ENCODE data around the gene PCSK9. TPM values are rescaled to one million over a fixed set of nuclear protein-coding genes. Genes with fewer than 3 reads are reported as not detected.
A peak's percentile ranks its signal among the peaks of the same experiment; 100 is the strongest.

Gene PCSK9
- 0.19 TPM in 2 replicates for polyA plus RNA-seq (2013)

- Histone ChIP-seq H3K4ac (ENCODE audit: low read depth, low read length) (no peak within 1 kb of the TSS), H3K4me2 (ENCODE audit: low read length) (peak within 1 kb of the TSS; percentile 66), H3K23ac (ENCODE audit: low read length) (no peak within 1 kb of the TSS), H3K9me3 (ENCODE audit: insufficient read depth, low read depth, low read length) (peaks cover 4% of the 10 kb centered on the region), H2BK120ac (ENCODE audit: insufficient read depth, low read length, poor library complexity) (no peak within 1 kb of the TSS), H4K8ac (ENCODE audit: low read depth, low read length) (no peak within 1 kb of the TSS), H3K27me3 (ENCODE audit: insufficient read depth, low read length) (peaks cover 40% of the 10 kb centered on the region), H3K14ac (ENCODE audit: low read length) (no peak within 1 kb of the TSS), H2AFZ (ENCODE audit: insufficient read depth, low read length, poor library complexity) (no peak within 1 kb of the TSS), H2BK5ac (ENCODE audit: low read depth, low read length, poor library complexity) (no peak within 1 kb of the TSS), H3K18ac (ENCODE audit: low read length) (no peak within 1 kb of the TSS), H3K79me1 (ENCODE audit: low read length) (no peaks in the 10 kb centered on the region), H3K36me3 (ENCODE audit: control insufficient read depth in 1 of 2, insufficient read depth in 2 of 2, low read length in 2 of 2) (no peaks in the 10 kb centered on the region), H3K9ac (ENCODE audit: low read length) (no peak within 1 kb of the TSS), H3K27ac (ENCODE audit: low read depth, low read length) (no peak within 1 kb of the TSS), H2AK5ac (ENCODE audit: low read length) (no peak within 1 kb of the TSS), H4K91ac (ENCODE audit: low read depth, low read length) (no peak within 1 kb of the TSS), H4K12ac (ENCODE audit: low read depth, low read length) (no peak within 1 kb of the TSS), H3K79me2 (ENCODE audit: control insufficient read depth, insufficient read depth, low read length, poor library complexity) (no peaks in the 10 kb centered on the region), H2BK12ac (ENCODE audit: low read length) (no peak within 1 kb of the TSS), H3K4me1 (ENCODE audit: control insufficient read depth in 1 of 2, insufficient read depth in 2 of 2, low read length in 2 of 2) (peaks cover 7 to 9% of the 10 kb centered on the region in 2 experiments), H3K4me3 (ENCODE audit: low read depth, low read length) (peak within 1 kb of the TSS; percentile 62)
- no peak for DNase-seq
- no CpG with 5 or more reads among the region's 67 CpGs for WGBS (ENCODE audit: extremely low coverage, insufficient coverage, insufficient read length)
Observed at GRCh38 chr1:55039342-55040082, at the start of gene PCSK9. Gene PCSK9 (plus strand): TSS chr1:55039548. CDS start chr1:55039838, 290 bp downstream.

GRCh38 chr1:54989968-54990810, 49.2 kb upstream of the PCSK9 start:
- H3K79me2 ChIP-seq (ENCODE audit: control insufficient read depth, insufficient read depth, low read length, poor library complexity) = no peaks in the 10 kb centered on the region
- no peak overlapping the region for H3K18ac ChIP-seq (ENCODE audit: low read length)
- DNase-seq = no peak
- H3K36me3 ChIP-seq (ENCODE audit: control insufficient read depth in 1 of 2, insufficient read depth in 2 of 2, low read length in 2 of 2) = no peaks in the 10 kb centered on the region
- H3K79me1 ChIP-seq (ENCODE audit: low read length) = no peaks in the 10 kb centered on the region
- H4K91ac ChIP-seq (ENCODE audit: low read depth, low read length) = peak overlapping the region; percentile 18
- no CpG with 5 or more reads among the region's 13 CpGs for WGBS (ENCODE audit: extremely low coverage, insufficient coverage, insufficient read length)
- H2BK12ac ChIP-seq (ENCODE audit: low read length) = no peak overlapping the region
- H4K8ac ChIP-seq (ENCODE audit: low read depth, low read length) = no peak overlapping the region
- H3K14ac ChIP-seq (ENCODE audit: low read length) = no peak overlapping the region
- H3K4me1 ChIP-seq (ENCODE audit: control insufficient read depth in 1 of 2, insufficient read depth in 2 of 2, low read length in 2 of 2) = peaks cover 6 to 9% of the 10 kb centered on the region in 2 experiments
- H3K4me2 ChIP-seq (ENCODE audit: low read length) = no peak overlapping the region
- H3K27me3 ChIP-seq (ENCODE audit: insufficient read depth, low read length) = no peaks in the 10 kb centered on the region
- no peak overlapping the region for H3K23ac ChIP-seq (ENCODE audit: low read length)
- no peak overlapping the region for H2AFZ ChIP-seq (ENCODE audit: insufficient read depth, low read length, poor library complexity)
- no peak overlapping the region for H4K12ac ChIP-seq (ENCODE audit: low read depth, low read length)
- H3K4ac ChIP-seq (ENCODE audit: low read depth, low read length) = no peak overlapping the region
- H2BK5ac ChIP-seq (ENCODE audit: low read depth, low read length, poor library complexity) = no peak overlapping the region
- no peak overlapping the region for H3K27ac ChIP-seq (ENCODE audit: low read depth, low read length)
- H3K9me3 ChIP-seq (ENCODE audit: insufficient read depth, low read depth, low read length) = no peaks in the 10 kb centered on the region
- H2AK5ac ChIP-seq (ENCODE audit: low read length) = no peak overlapping the region
- no peak overlapping the region for H3K4me3 ChIP-seq (ENCODE audit: low read depth, low read length)
- no peak overlapping the region for H3K9ac ChIP-seq (ENCODE audit: low read length)
- H2BK120ac ChIP-seq (ENCODE audit: insufficient read depth, low read length, poor library complexity) = no peak overlapping the region

- no CpG with 5 or more reads among the region's 4 CpGs for WGBS (ENCODE audit: extremely low coverage, insufficient coverage, insufficient read length)
- Histone ChIP-seq H2AK5ac (ENCODE audit: low read length) (no peak overlapping the region), H3K27ac (ENCODE audit: low read depth, low read length) (no peak overlapping the region), H2BK5ac (ENCODE audit: low read depth, low read length, poor library complexity) (no peak overlapping the region), H3K9me3 (ENCODE audit: insufficient read depth, low read depth, low read length) (no peaks in the 10 kb centered on the region), H3K4ac (ENCODE audit: low read depth, low read length) (no peak overlapping the region), H3K79me1 (ENCODE audit: low read length) (no peaks in the 10 kb centered on the region), H3K14ac (ENCODE audit: low read length) (no peak overlapping the region), H2BK120ac (ENCODE audit: insufficient read depth, low read length, poor library complexity) (no peak overlapping the region), H3K4me1 (ENCODE audit: control insufficient read depth in 1 of 2, insufficient read depth in 2 of 2, low read length in 2 of 2) (peaks cover 6 to 9% of the 10 kb centered on the region in 2 experiments), H3K79me2 (ENCODE audit: control insufficient read depth, insufficient read depth, low read length, poor library complexity) (no peaks in the 10 kb centered on the region), H3K9ac (ENCODE audit: low read length) (no peak overlapping the region), H3K27me3 (ENCODE audit: insufficient read depth, low read length) (no peaks in the 10 kb centered on the region), H3K4me2 (ENCODE audit: low read length) (no peak overlapping the region), H2BK12ac (ENCODE audit: low read length) (no peak overlapping the region), H3K36me3 (ENCODE audit: control insufficient read depth in 1 of 2, insufficient read depth in 2 of 2, low read length in 2 of 2) (no peaks in the 10 kb centered on the region), H3K23ac (ENCODE audit: low read length) (no peak overlapping the region), H4K91ac (ENCODE audit: low read depth, low read length) (no peak overlapping the region), H2AFZ (ENCODE audit: insufficient read depth, low read length, poor library complexity) (no peak overlapping the region), H4K12ac (ENCODE audit: low read depth, low read length) (no peak overlapping the region), H3K18ac (ENCODE audit: low read length) (no peak overlapping the region), H3K4me3 (ENCODE audit: low read depth, low read length) (no peak overlapping the region), H4K8ac (ENCODE audit: low read depth, low read length) (no peak overlapping the region)
- no peak for DNase-seq
Observed at GRCh38 chr1:54990916-54991315, 48.4 kb upstream of the PCSK9 start.

GRCh38 chr1:54991939-54992338, 47.4 kb upstream of the PCSK9 start:
- no peaks in the 10 kb centered on the region for H3K27me3 ChIP-seq (ENCODE audit: insufficient read depth, low read length)
- H3K79me2 ChIP-seq (ENCODE audit: control insufficient read depth, insufficient read depth, low read length, poor library complexity) = no peaks in the 10 kb centered on the region
- H3K23ac ChIP-seq (ENCODE audit: low read length) = no peak overlapping the region
- H2AK5ac ChIP-seq (ENCODE audit: low read length) = no peak overlapping the region
- no peaks in the 10 kb centered on the region for H3K36me3 ChIP-seq (ENCODE audit: control insufficient read depth in 1 of 2, insufficient read depth in 2 of 2, low read length in 2 of 2)
- no peak overlapping the region for H4K8ac ChIP-seq (ENCODE audit: low read depth, low read length)
- H3K4me1 ChIP-seq (ENCODE audit: control insufficient read depth in 1 of 2, insufficient read depth in 2 of 2, low read length in 2 of 2) = peaks cover 9 to 15% of the 10 kb centered on the region in 2 experiments
- H2AFZ ChIP-seq (ENCODE audit: insufficient read depth, low read length, poor library complexity) = no peak overlapping the region
- no peak overlapping the region for H3K27ac ChIP-seq (ENCODE audit: low read depth, low read length)
- no peak overlapping the region for H2BK5ac ChIP-seq (ENCODE audit: low read depth, low read length, poor library complexity)
- WGBS (ENCODE audit: extremely low coverage, insufficient coverage, insufficient read length) = no CpG with 5 or more reads among the region's 12 CpGs
- no peak overlapping the region for H3K4ac ChIP-seq (ENCODE audit: low read depth, low read length)
- H3K4me3 ChIP-seq (ENCODE audit: low read depth, low read length) = no peak overlapping the region
- no peak overlapping the region for H2BK120ac ChIP-seq (ENCODE audit: insufficient read depth, low read length, poor library complexity)
- no peak overlapping the region for H4K91ac ChIP-seq (ENCODE audit: low read depth, low read length)
- peaks cover 2% of the 10 kb centered on the region for H3K79me1 ChIP-seq (ENCODE audit: low read length)
- H4K12ac ChIP-seq (ENCODE audit: low read depth, low read length) = no peak overlapping the region
- DNase-seq = no peak
- H3K18ac ChIP-seq (ENCODE audit: low read length) = no peak overlapping the region
- H3K4me2 ChIP-seq (ENCODE audit: low read length) = no peak overlapping the region
- no peak overlapping the region for H3K14ac ChIP-seq (ENCODE audit: low read length)
- no peaks in the 10 kb centered on the region for H3K9me3 ChIP-seq (ENCODE audit: insufficient read depth, low read depth, low read length)
- H2BK12ac ChIP-seq (ENCODE audit: low read length) = no peak overlapping the region
- H3K9ac ChIP-seq (ENCODE audit: low read length) = no peak overlapping the region
